Neural cell (in vitro differentiated cells): ENCODE data around the gene TMEFF2. TPM values are rescaled to one million over a fixed set of nuclear protein-coding genes. Genes with fewer than 3 reads are reported as not detected.

ENCODE experiments used
- H2AFZ ChIP-seq: fragments of 200-600, 300-800 bp; sonication (generic), shearing (Covaris generic); 2 replicates; pipeline ENCODE4 v1.6.0; 2014; ENCODE audit warnings: low read depth, mild to moderate bottlenecking, antibody characterized with exemption, low read length, moderate library complexity
- H3F3A ChIP-seq: fragments of 200-600 bp; shearing (Covaris generic); 2 replicates; pipeline ENCODE4 v1.6.1; 2016; ENCODE audit warnings: mild to moderate bottlenecking, moderate library complexity, mixed read lengths, antibody characterized with exemption, low read length; ENCODE audit not compliant: insufficient read depth, poor library complexity, severe bottlenecking
- H3K27ac ChIP-seq: fragments of 200-600, 300-800 bp; sonication (generic), shearing (Covaris generic); 2 replicates; pipeline ENCODE4 v1.5.1; 2014; ENCODE audit warnings: mild to moderate bottlenecking, low read length, moderate library complexity
- H3K27me3 ChIP-seq: fragments of 300-800, 200-600 bp; sonication (generic), shearing (Covaris generic); 2 replicates; pipeline ENCODE4 v1.6.0; 2014; ENCODE audit warnings: mild to moderate bottlenecking, low read depth, low read length, moderate library complexity; ENCODE audit not compliant: insufficient read depth
- H3K36me3 ChIP-seq: fragments of 300-800, 200-600 bp; sonication (generic), shearing (Covaris generic); 2 replicates; pipeline ENCODE4 v1.5.1; 2014; ENCODE audit warnings: mild to moderate bottlenecking, antibody characterized with exemption, low read length, moderate library complexity; ENCODE audit not compliant: insufficient read depth
- H3K4me2 ChIP-seq: fragments of 300-800, 200-600 bp; sonication (generic), shearing (Covaris generic); 2 replicates; pipeline ENCODE4 v1.6.0; 2014; ENCODE audit warnings: mild to moderate bottlenecking, low read length
- H3K4me3 ChIP-seq: fragments of 300-800, 200-600 bp; sonication (generic), shearing (Covaris generic); 2 replicates; pipeline ENCODE4 v1.5.1; 2014; ENCODE audit warnings: mild to moderate bottlenecking, low read length, moderate library complexity
- H3K79me2 ChIP-seq: fragments of 200-600 bp; shearing (Covaris generic); replicated peaks from 2 replicates; pipeline ENCODE4 v1.6.0; 2014; ENCODE audit warnings: mild to moderate bottlenecking, low read length, moderate library complexity; ENCODE audit not compliant: insufficient read depth
- H3K9ac ChIP-seq: fragments of 300-800, 200-600 bp; sonication (generic), shearing (Covaris generic); 2 replicates; pipeline ENCODE4 v1.6.1; 2016; ENCODE audit warnings: mild to moderate bottlenecking, low read length, mixed read lengths
- H3K9me2 ChIP-seq: fragments of 200-600 bp; shearing (Covaris generic); 2 replicates; pipeline ENCODE4 v1.6.1; 2016; ENCODE audit warnings: mild to moderate bottlenecking, low read length, mixed read lengths; ENCODE audit not compliant: insufficient read depth
- H3K9me3 ChIP-seq: fragments of 200-600, 300-800 bp; sonication (generic), shearing (Covaris generic); 2 replicates; pipeline ENCODE4 v1.6.1; 2016; ENCODE audit warnings: mild to moderate bottlenecking, mixed run types, low read length, moderate library complexity, mixed read lengths
- H4K20me1 ChIP-seq: fragments of 200-600 bp; shearing (Covaris generic); 2 replicates; pipeline ENCODE4 v1.6.1; 2016; ENCODE audit warnings: mild to moderate bottlenecking, mixed run types; ENCODE audit not compliant: insufficient read depth
- EP300 ChIP-seq: fragments of 450-650 bp; conservative IDR thresholded peaks from 2 replicates; pipeline ENCODE4 v1.6.1; 2014; ENCODE audit warnings: antibody characterized with exemption, mild to moderate bottlenecking, moderate library complexity; ENCODE audit not compliant: poor library complexity, severe bottlenecking
- EZH2 ChIP-seq: fragments of 200-600, 300-800 bp; shearing (Covaris generic), sonication (generic); IDR thresholded peaks from 2 replicates; pipeline ENCODE4 v1.6.1; 2014; ENCODE audit warnings: antibody characterized with exemption, low read length, borderline replicate concordance, mild to moderate bottlenecking; ENCODE audit not compliant: insufficient read depth, poor library complexity, severe bottlenecking
- MXI1 ChIP-seq: fragments of 450-650 bp; conservative IDR thresholded peaks from 2 replicates; pipeline ENCODE4 v1.6.1; 2014; ENCODE audit warnings: antibody characterized with exemption, mild to moderate bottlenecking; ENCODE audit not compliant: poor library complexity, severe bottlenecking
- POLR2AphosphoS5 ChIP-seq: IDR thresholded peaks from 2 replicates; pipeline ENCODE4 v1.6.1; 2012
- RAD21 ChIP-seq: fragments of 450-650 bp; conservative IDR thresholded peaks from 2 replicates; pipeline ENCODE4 v1.6.1; 2014; ENCODE audit warnings: antibody characterized with exemption, mild to moderate bottlenecking, moderate library complexity
- SMC3 ChIP-seq: fragments of 450-650 bp; conservative IDR thresholded peaks from 2 replicates; pipeline ENCODE4 v1.6.1; 2014; ENCODE audit warnings: antibody characterized with exemption, mild to moderate bottlenecking, moderate library complexity; ENCODE audit not compliant: poor library complexity
- TAF1 ChIP-seq: IDR thresholded peaks from 2 replicates; pipeline ENCODE4 v1.6.1; 2012; ENCODE audit warnings: low read depth
- polyA plus RNA-seq: library from polyadenylated mRNA; depleted of rRNA; stranded (reverse); fragments of >200 nt; gene quantifications from 2 replicates; pipeline ENCODE4 v1.2.3, GENCODE V29; 2014
- TF ChIP-seq, protein P1 (sequence below): fragments of 450-650 bp; IDR thresholded peaks from 2 replicates; pipeline ENCODE4 v1.5.1; 2014; ENCODE audit warnings: antibody characterized with exemption, mild to moderate bottlenecking, moderate library complexity; ENCODE audit not compliant: poor library complexity, severe bottlenecking
- TF ChIP-seq, protein P2 (sequence below): IDR thresholded peaks from 2 replicates; pipeline ENCODE4 v1.6.1; 2012; ENCODE audit warnings: borderline replicate concordance

Gene TMEFF2
- polyA plus RNA-seq, 1 donor from 2014 or later, result 24.6 TPM

DNA sequence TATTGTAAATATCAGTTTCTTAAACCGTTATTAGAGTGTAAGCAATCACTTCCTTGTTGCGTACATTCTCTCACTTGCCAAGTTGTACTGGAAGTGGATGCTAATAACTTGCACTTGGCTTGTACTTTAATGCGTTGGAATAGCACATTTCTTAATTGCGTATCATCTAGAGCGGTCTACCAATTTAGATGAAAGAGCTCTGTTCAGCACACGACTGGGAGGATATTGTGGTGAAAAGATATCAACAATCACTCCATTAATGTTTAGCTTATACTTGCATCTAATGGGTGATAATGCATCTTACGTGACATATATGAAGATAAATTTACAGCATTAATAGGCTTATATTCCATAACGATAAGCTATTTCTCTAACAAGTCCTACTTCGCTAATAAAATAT lies 11.7 kb upstream of the TMEFF2 start:
- H3F3A ChIP-seq, result no peaks in the 10 kb centered on the region
- H3K36me3 ChIP-seq, result no peaks in the 10 kb centered on the region
- H3K9me3 ChIP-seq, result no peaks in the 10 kb centered on the region
- TF ChIP-seq EZH2 (no peak), POLR2AphosphoS5 (no peak), MXI1 (no peak), TAF1 (no peak), RAD21 (no peak), EP300 (no peak), SMC3 (no peak)
- TF ChIP-seq, protein P1, sequence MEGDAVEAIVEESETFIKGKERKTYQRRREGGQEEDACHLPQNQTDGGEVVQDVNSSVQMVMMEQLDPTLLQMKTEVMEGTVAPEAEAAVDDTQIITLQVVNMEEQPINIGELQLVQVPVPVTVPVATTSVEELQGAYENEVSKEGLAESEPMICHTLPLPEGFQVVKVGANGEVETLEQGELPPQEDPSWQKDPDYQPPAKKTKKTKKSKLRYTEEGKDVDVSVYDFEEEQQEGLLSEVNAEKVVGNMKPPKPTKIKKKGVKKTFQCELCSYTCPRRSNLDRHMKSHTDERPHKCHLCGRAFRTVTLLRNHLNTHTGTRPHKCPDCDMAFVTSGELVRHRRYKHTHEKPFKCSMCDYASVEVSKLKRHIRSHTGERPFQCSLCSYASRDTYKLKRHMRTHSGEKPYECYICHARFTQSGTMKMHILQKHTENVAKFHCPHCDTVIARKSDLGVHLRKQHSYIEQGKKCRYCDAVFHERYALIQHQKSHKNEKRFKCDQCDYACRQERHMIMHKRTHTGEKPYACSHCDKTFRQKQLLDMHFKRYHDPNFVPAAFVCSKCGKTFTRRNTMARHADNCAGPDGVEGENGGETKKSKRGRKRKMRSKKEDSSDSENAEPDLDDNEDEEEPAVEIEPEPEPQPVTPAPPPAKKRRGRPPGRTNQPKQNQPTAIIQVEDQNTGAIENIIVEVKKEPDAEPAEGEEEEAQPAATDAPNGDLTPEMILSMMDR, result no peak
- TF ChIP-seq, protein P2, sequence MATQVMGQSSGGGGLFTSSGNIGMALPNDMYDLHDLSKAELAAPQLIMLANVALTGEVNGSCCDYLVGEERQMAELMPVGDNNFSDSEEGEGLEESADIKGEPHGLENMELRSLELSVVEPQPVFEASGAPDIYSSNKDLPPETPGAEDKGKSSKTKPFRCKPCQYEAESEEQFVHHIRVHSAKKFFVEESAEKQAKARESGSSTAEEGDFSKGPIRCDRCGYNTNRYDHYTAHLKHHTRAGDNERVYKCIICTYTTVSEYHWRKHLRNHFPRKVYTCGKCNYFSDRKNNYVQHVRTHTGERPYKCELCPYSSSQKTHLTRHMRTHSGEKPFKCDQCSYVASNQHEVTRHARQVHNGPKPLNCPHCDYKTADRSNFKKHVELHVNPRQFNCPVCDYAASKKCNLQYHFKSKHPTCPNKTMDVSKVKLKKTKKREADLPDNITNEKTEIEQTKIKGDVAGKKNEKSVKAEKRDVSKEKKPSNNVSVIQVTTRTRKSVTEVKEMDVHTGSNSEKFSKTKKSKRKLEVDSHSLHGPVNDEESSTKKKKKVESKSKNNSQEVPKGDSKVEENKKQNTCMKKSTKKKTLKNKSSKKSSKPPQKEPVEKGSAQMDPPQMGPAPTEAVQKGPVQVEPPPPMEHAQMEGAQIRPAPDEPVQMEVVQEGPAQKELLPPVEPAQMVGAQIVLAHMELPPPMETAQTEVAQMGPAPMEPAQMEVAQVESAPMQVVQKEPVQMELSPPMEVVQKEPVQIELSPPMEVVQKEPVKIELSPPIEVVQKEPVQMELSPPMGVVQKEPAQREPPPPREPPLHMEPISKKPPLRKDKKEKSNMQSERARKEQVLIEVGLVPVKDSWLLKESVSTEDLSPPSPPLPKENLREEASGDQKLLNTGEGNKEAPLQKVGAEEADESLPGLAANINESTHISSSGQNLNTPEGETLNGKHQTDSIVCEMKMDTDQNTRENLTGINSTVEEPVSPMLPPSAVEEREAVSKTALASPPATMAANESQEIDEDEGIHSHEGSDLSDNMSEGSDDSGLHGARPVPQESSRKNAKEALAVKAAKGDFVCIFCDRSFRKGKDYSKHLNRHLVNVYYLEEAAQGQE, result no peak
- H3K4me3 ChIP-seq, result no peak overlapping the region
- H3K27me3 ChIP-seq, result no peaks in the 10 kb centered on the region
- no peak overlapping the region for H2AFZ ChIP-seq
- H3K79me2 ChIP-seq, result no peaks in the 10 kb centered on the region
- H3K4me2 ChIP-seq, result no peak overlapping the region
- no peak overlapping the region for H3K9ac ChIP-seq
- H3K27ac ChIP-seq, result no peak overlapping the region
- no peaks in the 10 kb centered on the region for H3K9me2 ChIP-seq
- no peaks in the 10 kb centered on the region for H4K20me1 ChIP-seq

DNA sequence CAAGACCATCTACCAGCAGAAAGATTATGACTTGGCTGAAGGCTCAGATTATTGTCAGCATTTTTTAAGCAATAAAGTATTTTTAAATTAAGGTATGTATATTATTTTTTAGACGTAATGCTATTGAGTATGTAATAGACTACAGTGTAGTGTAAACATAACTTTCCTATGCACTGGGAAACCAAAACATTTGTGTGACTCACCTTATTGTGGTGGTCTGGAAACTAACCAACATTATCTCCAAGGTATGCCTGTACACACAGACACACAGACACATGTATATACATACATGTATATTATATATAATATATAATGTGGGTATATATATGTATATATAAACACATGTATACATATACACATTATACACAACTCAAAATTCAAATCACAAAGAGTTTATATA lies 9.1 kb upstream of the TMEFF2 start:
- no peaks in the 10 kb centered on the region for H3K36me3 ChIP-seq
- TF ChIP-seq, protein P1, result no peak
- TF ChIP-seq RAD21, result no peak
- TF ChIP-seq TAF1, result no peak
- TF ChIP-seq SMC3, result no peak
- TF ChIP-seq, protein P2, result no peak
- TF ChIP-seq EP300, result no peak
- no peak for TF ChIP-seq MXI1
- no peaks in the 10 kb centered on the region for H3K79me2 ChIP-seq
- H4K20me1 ChIP-seq, result no peaks in the 10 kb centered on the region
- H3K27me3 ChIP-seq, result no peaks in the 10 kb centered on the region
- H3K9me3 ChIP-seq, result no peaks in the 10 kb centered on the region
- no peaks in the 10 kb centered on the region for H3K9me2 ChIP-seq
- no peak overlapping the region for H3K4me3 ChIP-seq
- H3K4me2 ChIP-seq, result no peak overlapping the region
- H2AFZ ChIP-seq, result no peak overlapping the region
- H3F3A ChIP-seq, result no peaks in the 10 kb centered on the region
- H3K27ac ChIP-seq, result no peak overlapping the region
- H3K9ac ChIP-seq, result no peak overlapping the region
